H1 (cell line): ENCODE data around the gene PRKCZ. TPM values are rescaled to one million over a fixed set of nuclear protein-coding genes. Genes with fewer than 3 reads are reported as not detected.

Experiments
- CBX5 ChIP-seq: fragments of 300-800, 300-1000 bp; sonication (generic); IDR thresholded peaks from 2 replicates; pipeline ENCODE4 v1.7.1; 2016; ENCODE audit warnings: antibody characterized with exemption, low read length, low read depth
- CBX8 ChIP-seq: fragments of 300-800, 300-1000 bp; sonication (generic); IDR thresholded peaks from 2 replicates; pipeline ENCODE4 v1.7.1; 2016; ENCODE audit warnings: low read depth, low read length, borderline replicate concordance
- CHD2 ChIP-seq: IDR thresholded peaks from 2 replicates; pipeline ENCODE4 v1.6.1; 2012; ENCODE audit warnings: low read length, improper control_type of control experiment
- RXRA ChIP-seq: IDR thresholded peaks from 2 replicates; pipeline ENCODE4 v1.6.1; 2011; ENCODE audit warnings: low read depth, mild to moderate bottlenecking, low read length, moderate library complexity; ENCODE audit not compliant: insufficient read depth
- SIRT6 ChIP-seq: IDR thresholded peaks from one replicate; pipeline ENCODE4 v1.7.1; 2012; ENCODE audit warnings: low read length, inconsistent platforms
- TAF1 ChIP-seq: IDR thresholded peaks from 2 replicates; pipeline ENCODE4 v1.6.1; 2011; ENCODE audit warnings: mild to moderate bottlenecking, low read depth, low read length
- polyA plus RNA-seq, 7 experiments: library from polyadenylated mRNA; depleted of rRNA in 3 of 7; stranded (reverse) in 5 of 7; unstranded in 2 of 7; fragments of >200 nt in 5 of 7; fragments of 200-250 nt in 2 of 7; gene quantifications; 1 replicate in 5 of 7; 2 replicates in 1 of 7; 4 replicates in 1 of 7; pipeline versions ENCODE4 v1.2.1 to v1.2.3, GENCODE V29; 2011 to 2013; ENCODE audit warnings: missing spikeins in 2 of 7, mixed read lengths in 2 of 7
- total RNA-seq: library from RNA; stranded (reverse); fragmentation: NEBNext Ultra II Directional; extraction: Animal tissue kit (Norgen Biotek cat#: 25700); gene quantifications from 2 replicates; pipeline ENCODE4 v1.2.1, GENCODE V29; 2021

The PRKCZ gene
- total and polyA plus RNA-seq, 2 of the 8 experiments (the other 6 are each of a cell fraction or from before 2014, with no cell fraction given) = 37.4 to 45.1 TPM

DNA sequence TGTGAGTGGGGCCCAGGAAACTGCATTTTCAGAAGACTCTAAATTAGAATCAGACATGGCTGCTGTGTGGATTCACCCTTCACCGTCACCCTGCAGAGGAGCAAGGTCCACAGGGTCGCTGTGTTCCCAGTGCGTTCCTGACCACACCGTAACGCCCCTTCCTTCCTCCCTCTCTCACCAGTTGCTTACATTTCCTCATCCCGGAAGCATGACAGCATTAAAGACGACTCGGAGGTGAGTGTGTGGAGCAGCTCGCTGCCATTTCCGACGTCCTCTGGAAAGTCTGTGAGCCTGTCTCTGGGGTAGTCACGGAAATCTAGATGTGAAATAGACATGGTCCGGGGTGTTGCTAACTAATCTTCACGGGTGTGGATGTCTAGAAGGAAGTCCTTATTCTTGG lies 98.5 kb downstream of the PRKCZ start (continued):
- no peak for TF ChIP-seq RXRA
- TF ChIP-seq CBX5 = no peak
- no peak for TF ChIP-seq CBX8
- no peak for TF ChIP-seq CHD2
- no peak for TF ChIP-seq SIRT6
- TF ChIP-seq TAF1 = no peak
